DND-41 (cell line): ENCODE measurements around the gene GPR146.

Experiments used
- ATAC-seq: fragments of 200-7000 bp; cut with Tn5 transposase; 3 replicates; pipeline ENCODE4 v1.9.1; 2021; ENCODE audit warnings: low read depth; ENCODE audit not compliant: insufficient read depth
- DNase-seq: peaks from one replicate; pipeline ENCODE4 v3.0.0-alpha.2; 2020
- H2AFZ ChIP-seq: 2 replicates; pipeline ENCODE4 v1.6.0; 2012; ENCODE audit warnings: low read depth, low read length
- H3K27ac ChIP-seq: 2 replicates; pipeline ENCODE4 v1.5.1; 2012; ENCODE audit warnings: low read length, inconsistent platforms
- H3K27me3 ChIP-seq: fragments of 200-600 bp; sonication (generic); 2 replicates; pipeline ENCODE4 v1.6.0; 2012; ENCODE audit warnings: low read length, mild to moderate bottlenecking, inconsistent platforms; ENCODE audit not compliant: insufficient read depth, poor library complexity
- H3K36me3 ChIP-seq: 2 replicates; pipeline ENCODE4 v1.5.1; 2012; ENCODE audit warnings: low read length, inconsistent platforms; ENCODE audit not compliant: insufficient read depth
- H3K4me1 ChIP-seq: 2 replicates; pipeline ENCODE4 v1.5.1; 2012; ENCODE audit warnings: mild to moderate bottlenecking, low read length; ENCODE audit not compliant: insufficient read depth
- H3K4me2 ChIP-seq: 2 replicates; pipeline ENCODE4 v1.6.0; 2012; ENCODE audit warnings: mild to moderate bottlenecking, moderate library complexity, low read length, inconsistent platforms; ENCODE audit not compliant: insufficient read depth
- H3K4me3 ChIP-seq, 2 experiments: fragments of 200-600 bp in 1 of 2; shearing (Covaris generic) in 1 of 2; 2 replicates each; pipeline ENCODE4 v1.5.1; 2012 to 2016; ENCODE audit warnings: inconsistent platforms in 2 of 2, low read length in 2 of 2, mild to moderate bottlenecking in 2 of 2, low read depth in 1 of 2, moderate library complexity in 1 of 2
- H3K79me2 ChIP-seq: 2 replicates; pipeline ENCODE4 v1.6.0; 2012; ENCODE audit warnings: low read length, inconsistent platforms; ENCODE audit not compliant: insufficient read depth
- H3K9ac ChIP-seq: 2 replicates; pipeline ENCODE4 v1.6.0; 2012; ENCODE audit warnings: low read depth, mild to moderate bottlenecking, inconsistent platforms, low read length, moderate library complexity
- H3K9me3 ChIP-seq: 2 replicates; pipeline ENCODE4 v1.5.1; 2012; ENCODE audit warnings: low read length, moderate library complexity, mild to moderate bottlenecking, inconsistent platforms; ENCODE audit not compliant: insufficient read depth, severe bottlenecking
- H4K20me1 ChIP-seq: 2 replicates; pipeline ENCODE4 v1.6.0; 2012; ENCODE audit warnings: low read length; ENCODE audit not compliant: insufficient read depth
- CTCF ChIP-seq: IDR thresholded peaks from 2 replicates; pipeline ENCODE4 v1.5.1; 2012; ENCODE audit warnings: borderline replicate concordance, low read length, moderate library complexity, mild to moderate bottlenecking; ENCODE audit not compliant: poor library complexity, severe bottlenecking; ENCODE audit errors: extremely low read depth
- EZH2 ChIP-seq: IDR thresholded peaks from 3 replicates; pipeline ENCODE4 v1.6.1; 2012; ENCODE audit warnings: borderline replicate concordance, low read depth, mild to moderate bottlenecking, moderate library complexity, low read length, inconsistent platforms; ENCODE audit not compliant: severe bottlenecking

Gene GPR146

GRCh38 chr7:1043552-1044188, 676 bp upstream of the GPR146 start:
- Histone ChIP-seq H3K9ac (peak overlapping the region; percentile 61), H3K4me3 (peak overlapping the region; percentile 2 to 60; a peak in 3 of 4 replicates), H3K27ac (peak overlapping the region; percentile 79), H2AFZ (peak overlapping the region; percentile 63), H3K4me1 (peaks cover 27% of the 10 kb centered on the region), H4K20me1 (peaks cover 16% of the 10 kb centered on the region), H3K36me3 (no peaks in the 10 kb centered on the region), H3K9me3 (no peaks in the 10 kb centered on the region), H3K79me2 (no peaks in the 10 kb centered on the region), H3K27me3 (no peaks in the 10 kb centered on the region), H3K4me2 (peak overlapping the region; percentile 77)
- ATAC-seq (no peak), DNase-seq (no peak)
- TF ChIP-seq CTCF (no peak), EZH2 (no peak)

GRCh38 chr7:1045069-1046063, 1.0 kb downstream of the GPR146 start:
- H3K4me2 ChIP-seq, result peak overlapping the region; percentile 77
- peaks cover 28% of the 10 kb centered on the region for H4K20me1 ChIP-seq
- ATAC-seq, result no peak
- TF ChIP-seq CTCF (no peak), EZH2 (no peak)
- no peaks in the 10 kb centered on the region for H3K36me3 ChIP-seq
- H3K27ac ChIP-seq, result no peak overlapping the region
- H3K9ac ChIP-seq, result peak overlapping the region; percentile 61
- DNase-seq, result no peak
- H3K4me1 ChIP-seq, result peaks cover 27% of the 10 kb centered on the region
- H3K27me3 ChIP-seq, result no peaks in the 10 kb centered on the region
- H3K4me3 ChIP-seq, result peak overlapping the region in 1 of 2 experiments; percentile 60; a peak in 2 of 4 replicates
- no peak overlapping the region for H2AFZ ChIP-seq
- no peaks in the 10 kb centered on the region for H3K9me3 ChIP-seq
- no peaks in the 10 kb centered on the region for H3K79me2 ChIP-seq

DNA sequence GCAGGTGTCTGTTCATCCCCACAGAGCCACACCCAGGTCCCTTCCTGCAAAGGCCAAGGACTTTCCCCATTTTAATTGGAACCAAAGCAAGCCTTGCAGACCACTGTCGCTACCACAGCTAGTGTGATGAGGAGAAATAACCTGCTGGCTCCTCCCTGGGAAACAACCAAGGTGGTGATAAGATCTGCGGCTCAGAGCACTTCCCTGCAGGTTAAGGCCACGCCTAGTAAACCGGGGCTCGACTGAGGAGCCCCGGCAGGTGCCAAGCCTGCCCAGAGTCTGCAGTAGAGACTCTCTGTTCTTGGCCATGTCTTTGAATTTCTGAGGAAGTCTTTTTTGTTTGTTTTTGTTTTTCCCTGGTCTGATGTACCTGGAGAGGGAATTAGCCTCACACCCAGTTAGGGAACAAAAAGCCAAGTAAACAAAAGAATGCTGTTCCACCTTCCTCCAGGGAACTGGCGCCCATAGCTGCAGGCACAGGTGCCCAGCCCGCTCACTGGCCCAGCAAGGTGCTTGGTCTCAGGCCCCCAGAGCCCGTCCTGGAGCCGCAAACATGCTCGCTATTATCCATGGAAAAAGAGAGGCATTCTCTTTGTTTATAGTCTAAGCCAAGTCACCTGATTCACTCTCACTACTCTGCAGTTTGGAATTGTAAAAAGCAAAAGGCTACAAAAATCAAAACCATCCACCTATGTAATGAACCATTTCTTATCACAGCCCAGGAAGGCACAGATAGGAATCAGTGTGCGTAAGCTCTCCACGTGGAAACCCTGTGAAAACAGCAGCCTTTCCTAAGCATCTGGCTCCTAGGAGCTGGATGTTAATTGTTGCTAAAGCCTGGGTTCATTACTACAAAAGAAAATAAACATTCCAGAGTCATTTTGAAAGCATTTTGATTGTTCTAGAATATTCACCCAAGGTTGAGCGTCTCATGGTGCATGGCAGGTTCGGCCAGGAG, 2.7 kb downstream of the GPR146 start:
- no peak overlapping the region for H3K27ac ChIP-seq
- H3K27me3 ChIP-seq, result no peaks in the 10 kb centered on the region
- peaks cover 27% of the 10 kb centered on the region for H3K4me1 ChIP-seq
- no peak for ATAC-seq
- no peak for DNase-seq
- peaks cover 41% of the 10 kb centered on the region for H4K20me1 ChIP-seq
- TF ChIP-seq EZH2, result no peak
- TF ChIP-seq CTCF, result no peak
- no peaks in the 10 kb centered on the region for H3K36me3 ChIP-seq
- H3K4me2 ChIP-seq, result no peak overlapping the region
- H2AFZ ChIP-seq, result no peak overlapping the region
- H3K9me3 ChIP-seq, result no peaks in the 10 kb centered on the region
- no peak overlapping the region for H3K4me3 ChIP-seq
- no peaks in the 10 kb centered on the region for H3K79me2 ChIP-seq
- H3K9ac ChIP-seq, result no peak overlapping the region
